Endothelial cell of umbilical vein (primary cell): ENCODE measurements around the gene CLRN1. TPM values are rescaled to one million over a fixed set of nuclear protein-coding genes. Genes with fewer than 3 reads are reported as not detected.

Experiments used
- BruUV-seq: library from RNA; stranded (reverse); fragments of 400-500 nt; replicated peaks from 2 replicates; lab custom pipeline; 2021; lab: Mats Ljungman, UMichigan
- CTCF ChIA-PET: fragments of 300-600, 350-600 bp; sonication (Branson Sonifier 250); formaldehyde crosslinking; loops from one replicate; lab custom pipeline; 2021; ENCODE audit warnings: antibody characterized with exemption, inconsistent platforms; lab: Charles Lee
- POLR2A ChIA-PET: fragments of 300-600, 350-600 bp; sonication (Branson Sonifier 250); formaldehyde crosslinking; loops from one replicate; lab custom pipeline; 2021; ENCODE audit warnings: antibody characterized with exemption, inconsistent platforms; lab: Charles Lee
- DNase-seq: peaks from one replicate; pipeline ENCODE4 v3.0.0-alpha.2; 2011; ENCODE audit warnings: low read depth, low spot score
- FAIRE-seq: peaks from 2 replicates; lab custom pipeline; 2011; peaks lifted over from hg19 to GRCh38; lab: Jason Lieb, UNC
- H2AFZ ChIP-seq: 2 replicates; pipeline ENCODE4 v1.6.0; 2012; ENCODE audit warnings: low read depth, low read length, control low read depth, inconsistent platforms
- H3K27ac ChIP-seq: 2 replicates; pipeline ENCODE4 v1.5.1; 2011; ENCODE audit warnings: low read depth, mild to moderate bottlenecking, control low read depth, low read length, moderate library complexity; ENCODE audit not compliant: insufficient read depth
- H3K27me3 ChIP-seq, 2 experiments: 2 replicates each; pipeline versions ENCODE4 v1.6.0 to v1.6.1; 2011; ENCODE audit warnings: low read length in 2 of 2, mixed read lengths in 1 of 2; ENCODE audit not compliant: control insufficient read depth in 2 of 2, insufficient read depth in 2 of 2
- H3K36me3 ChIP-seq, 2 experiments: 2 replicates in 1 of 2; 3 replicates in 1 of 2; pipeline ENCODE4 v1.5.1; 2011; ENCODE audit warnings: low read length in 2 of 2, mild to moderate bottlenecking in 1 of 2, moderate library complexity in 1 of 2; ENCODE audit not compliant: control insufficient read depth in 2 of 2, insufficient read depth in 2 of 2; ENCODE audit errors: extremely low read depth in 1 of 2
- H3K4me1 ChIP-seq: 3 replicates; pipeline ENCODE4 v1.5.1; 2011; ENCODE audit warnings: mild to moderate bottlenecking, low read length; ENCODE audit not compliant: control insufficient read depth, insufficient read depth; ENCODE audit errors: extremely low read depth
- H3K4me2 ChIP-seq: 2 replicates; pipeline ENCODE4 v1.6.1; 2011; ENCODE audit warnings: low read length, control low read depth, mixed read lengths; ENCODE audit not compliant: insufficient read depth
- H3K4me3 ChIP-seq, 3 experiments: fragments of 200-600 bp in 1 of 3; sonication (generic), shearing (Covaris generic) in 1 of 3; replicated peaks in 1 of 3; 2 replicates each; pipeline ENCODE4 v1.5.1; 2011 to 2016; ENCODE audit warnings: control low read depth in 3 of 3, low read length in 3 of 3, mild to moderate bottlenecking in 2 of 3, inconsistent platforms in 1 of 3, low read depth in 1 of 3, moderate library complexity in 1 of 3; ENCODE audit not compliant: insufficient read depth in 1 of 3
- H3K79me2 ChIP-seq: 2 replicates; pipeline ENCODE4 v1.6.0; 2012; ENCODE audit warnings: low read length, inconsistent platforms; ENCODE audit not compliant: control insufficient read depth, insufficient read depth
- H3K9ac ChIP-seq: replicated peaks from 2 replicates; pipeline ENCODE3; 2011; ENCODE audit warnings: low read length, control low read depth; ENCODE audit not compliant: insufficient read depth; ENCODE audit errors: extremely low read depth
- H3K9me1 ChIP-seq: replicated peaks from 3 replicates; pipeline ENCODE4 v1.6.0; 2011; ENCODE audit warnings: mild to moderate bottlenecking, low read length; ENCODE audit not compliant: control insufficient read depth, insufficient read depth; ENCODE audit errors: extremely low read depth
- H3K9me3 ChIP-seq: replicated peaks from 2 replicates; pipeline ENCODE4 v1.5.1; 2012; ENCODE audit warnings: low read length, inconsistent platforms; ENCODE audit not compliant: control insufficient read depth, insufficient read depth
- H4K20me1 ChIP-seq: replicated peaks from 2 replicates; pipeline ENCODE3; 2011; ENCODE audit warnings: mild to moderate bottlenecking, low read length; ENCODE audit not compliant: control insufficient read depth, insufficient read depth; ENCODE audit errors: extremely low read depth
- CTCF ChIP-seq, 2 donors: IDR thresholded peaks; 1 replicate in 1 of 2; 2 replicates in 1 of 2; pipeline ENCODE4 v1.5.1; 2011; ENCODE audit warnings: low read length in 2 of 2, mild to moderate bottlenecking in 2 of 2, moderate library complexity in 2 of 2, control low read depth in 1 of 2, inconsistent platforms in 1 of 2, low read depth in 1 of 2; ENCODE audit not compliant: insufficient read depth in 1 of 2; ENCODE audit errors: extremely low read depth in 1 of 2
- EZH2 ChIP-seq: IDR thresholded peaks from 2 replicates; pipeline ENCODE4 v1.6.1; 2012; ENCODE audit warnings: borderline replicate concordance, low read depth, mild to moderate bottlenecking, moderate library complexity, low read length, inconsistent platforms; ENCODE audit not compliant: severe bottlenecking
- FOS ChIP-seq: IDR thresholded peaks from 2 replicates; pipeline ENCODE4 v1.6.1; 2011; ENCODE audit warnings: mild to moderate bottlenecking, low read length, moderate library complexity, borderline replicate concordance; ENCODE audit not compliant: insufficient read depth
- GATA2 ChIP-seq: IDR thresholded peaks from 2 replicates; pipeline ENCODE4 v1.7.0; 2011; ENCODE audit warnings: low read depth, mild to moderate bottlenecking, moderate library complexity, mixed read lengths, low read length; ENCODE audit not compliant: insufficient read length, insufficient read depth
- JUN ChIP-seq: IDR thresholded peaks from 2 replicates; pipeline ENCODE4 v1.6.1; 2011; ENCODE audit warnings: borderline replicate concordance, low read depth; ENCODE audit not compliant: insufficient read length, insufficient read depth
- MAX ChIP-seq: IDR thresholded peaks from 2 replicates; pipeline ENCODE4 v1.6.1; 2011; ENCODE audit not compliant: insufficient read depth, insufficient read length
- MYC ChIP-seq: IDR thresholded peaks from one replicate; pipeline ENCODE4 v1.6.1; 2011; ENCODE audit warnings: mild to moderate bottlenecking, low read depth, low read length
- POLR2A ChIP-seq: IDR thresholded peaks from 2 replicates; pipeline ENCODE4 v1.6.1; 2012; ENCODE audit warnings: low read depth, mild to moderate bottlenecking, control low read depth, low read length
- POLR2AphosphoS5 ChIP-seq: IDR thresholded peaks from 2 replicates; pipeline ENCODE4 v1.6.1; 2012; ENCODE audit warnings: low read depth, mild to moderate bottlenecking, control low read depth, low read length, moderate library complexity; ENCODE audit not compliant: insufficient read depth
- dilution Hi-C: fragments of 300-500 bp; cut with MboI; formaldehyde crosslinking; loops from one replicate; pipeline ENCODE4 v1.15.0; 2019; ENCODE audit warnings: low sequenced_read_pairs; ENCODE audit not compliant: extremely low pct_ligation_motif_present
- intact Hi-C: fragments of 100-400 bp; cut with micrococcal nuclease; formaldehyde crosslinking; loops from one replicate; pipeline ENCODE4 v1.10.0; 2022
- polyA plus RNA-seq, 4 experiments: library from polyadenylated mRNA; depleted of rRNA in 3 of 4; stranded (reverse) in 3 of 4; unstranded in 1 of 4; fragments of >200 nt; gene quantifications; 2 replicates each; pipeline versions ENCODE4 v1.2.1 to v1.2.3, GENCODE V29; 2011 to 2012; ENCODE audit warnings: missing spikeins in 1 of 4
- total RNA-seq: library from RNA; stranded (reverse); gene quantifications from 2 replicates; pipeline ENCODE4 v1.2.3, GENCODE V29; 2021

Gene CLRN1
- total and polyA plus RNA-seq, 2 donors (not counting 3 experiments of a cell fraction or from before 2014, with no cell fraction given) = not detected

GRCh38 chr3:150961949-150962348 is 10.6 kb downstream of the CLRN1 start:
- Histone ChIP-seq H3K79me2 (no peaks in the 10 kb centered on the region), H3K9ac (no peak overlapping the region), H3K27me3 (peaks cover 0 to 4% of the 10 kb centered on the region in 2 experiments), H2AFZ (no peak overlapping the region), H3K27ac (no peak overlapping the region), H4K20me1 (no peaks in the 10 kb centered on the region), H3K9me1 (no peaks in the 10 kb centered on the region), H3K4me1 (no peaks in the 10 kb centered on the region), H3K4me3 (no peak overlapping the region), H3K4me2 (no peak overlapping the region), H3K36me3 (no peaks in the 10 kb centered on the region), H3K9me3 (no peaks in the 10 kb centered on the region)
- DNase-seq = no peak
- POLR2A ChIA-PET = no interaction called here
- no peak for TF ChIP-seq POLR2AphosphoS5
- no peak for TF ChIP-seq MYC
- no peak for TF ChIP-seq MAX
- no peak for TF ChIP-seq POLR2A
- TF ChIP-seq CTCF (IDR thresholded peaks at IDR 0.05; ENCODE audit: extremely low read depth in 1 of 2, insufficient read depth in 1 of 2, low read depth in 1 of 2, low read length in 2 of 2) = no peak
- no peak for TF ChIP-seq EZH2
- TF ChIP-seq GATA2 = no peak
- no peak for TF ChIP-seq FOS
- TF ChIP-seq JUN = no peak
- no peak for FAIRE-seq
- intact Hi-C loops (no loop called here), dilution Hi-C loops (no loop called here)
- CTCF ChIA-PET = no interaction called here
- no TSS peak for BruUV-seq
